ENCODE results near the gene LVRN.

LVRN gene

GRCh38 chr5:116013207-116013785 lies 51.0 kb downstream of the LVRN start:
- Mint-ChIP-seq H3K9me3 (no peaks in the 10 kb centered on the region), H3K4me3 (no peak overlapping the region), H3K27me3 (peaks cover 6 to 17% of the 10 kb centered on the region in 2 donors), H3K36me3 (ENCODE audit: insufficient read depth) (no peaks in the 10 kb centered on the region), H3K4me1 (ENCODE audit: low read depth in 2 of 2) (no peaks in the 10 kb centered on the region), H3K27ac (no peak overlapping the region)
- ATAC-seq (replicated peaks) (no peak), DNase-seq (no peak)

GRCh38 chr5:116013936-116014335 lies 51.7 kb downstream of the LVRN start:
- H3K4me1 Mint-ChIP-seq (ENCODE audit: low read depth in 2 of 2) = no peaks in the 10 kb centered on the region
- no peak for ATAC-seq (replicated peaks)
- H3K27me3 Mint-ChIP-seq = peaks cover 12 to 17% of the 10 kb centered on the region in 2 donors
- H3K27ac Mint-ChIP-seq = no peak overlapping the region
- no peaks in the 10 kb centered on the region for H3K9me3 Mint-ChIP-seq
- no peak overlapping the region for H3K4me3 Mint-ChIP-seq
- DNase-seq = no peak
- no peaks in the 10 kb centered on the region for H3K36me3 Mint-ChIP-seq (ENCODE audit: insufficient read depth)

- H3K4me3 Mint-ChIP-seq = no peak overlapping the region
- H3K36me3 Mint-ChIP-seq (ENCODE audit: insufficient read depth) = no peaks in the 10 kb centered on the region
- H3K27ac Mint-ChIP-seq = no peak overlapping the region
- no peaks in the 10 kb centered on the region for H3K9me3 Mint-ChIP-seq
- H3K27me3 Mint-ChIP-seq = peaks cover 13 to 23% of the 10 kb centered on the region in 2 donors
- peaks cover 0 to 2% of the 10 kb centered on the region in 2 donors for H3K4me1 Mint-ChIP-seq (ENCODE audit: low read depth in 2 of 2)
- ATAC-seq (replicated peaks) = no peak
- DNase-seq = no peak
Measured at GRCh38 chr5:116023619-116024018, 61.3 kb downstream of the LVRN start.

- Mint-ChIP-seq H3K27ac (no peak overlapping the region), H3K4me3 (no peak overlapping the region), H3K9me3 (no peaks in the 10 kb centered on the region), H3K36me3 (ENCODE audit: insufficient read depth) (no peaks in the 10 kb centered on the region), H3K27me3 (peaks cover 8 to 26% of the 10 kb centered on the region in 2 donors), H3K4me1 (ENCODE audit: low read depth in 2 of 2) (peaks cover 0 to 2% of the 10 kb centered on the region in 2 donors)
- no peak for ATAC-seq (replicated peaks)
- no peak for DNase-seq
Measured at GRCh38 chr5:116025866-116026265, 63.6 kb downstream of the LVRN start.

GRCh38 chr5:116032094-116032517 lies 69.8 kb downstream of the LVRN start, which contains the start of gene ARL14EPL:
Gene ARL14EPL, plus strand, starts transcription at chr5:116032472. Its CDS starts 18,994 bp downstream, at chr5:116051466.
- no peaks in the 10 kb centered on the region for H3K36me3 Mint-ChIP-seq (ENCODE audit: insufficient read depth)
- H3K4me1 Mint-ChIP-seq (ENCODE audit: low read depth in 2 of 2) = peaks cover 0 to 9% of the 10 kb centered on the region in 2 donors
- peaks cover 25 to 36% of the 10 kb centered on the region in 2 donors for H3K27me3 Mint-ChIP-seq
- no peaks in the 10 kb centered on the region for H3K9me3 Mint-ChIP-seq
- peak within 1 kb of the TSS; percentile 23 to 35 for H3K4me3 Mint-ChIP-seq
- DNase-seq (peak in 2 of 3 experiments; percentile 20 to 23), ATAC-seq (replicated peaks) (peak; percentile 90)
- peak within 1 kb of the TSS in 1 of 2 donors; percentile 23 for H3K27ac Mint-ChIP-seq

- H3K4me3 Mint-ChIP-seq = peak overlapping the region in 1 of 2 donors; percentile 35
Measured at GRCh38 chr5:116032991-116033390, 70.7 kb downstream of the LVRN start.

GRCh38 chr5:116035123-116035522 lies 72.8 kb downstream of the LVRN start:
- Mint-ChIP-seq H3K27me3 (peaks cover 18 to 24% of the 10 kb centered on the region in 2 donors), H3K4me1 (ENCODE audit: low read depth in 2 of 2) (peaks cover 7 to 27% of the 10 kb centered on the region in 2 donors)

More at GRCh38 chr5:116032991-116033390, 70.7 kb downstream of the LVRN start:
- no peaks in the 10 kb centered on the region for H3K9me3 Mint-ChIP-seq
- H3K27ac Mint-ChIP-seq = no peak overlapping the region
- no peak for DNase-seq
- H3K36me3 Mint-ChIP-seq (ENCODE audit: insufficient read depth) = no peaks in the 10 kb centered on the region
- peaks cover 23 to 33% of the 10 kb centered on the region in 2 donors for H3K27me3 Mint-ChIP-seq
- peak; percentile 21 for ATAC-seq (replicated peaks)
- peaks cover 4 to 16% of the 10 kb centered on the region in 2 donors for H3K4me1 Mint-ChIP-seq (ENCODE audit: low read depth in 2 of 2)

GRCh38 chr5:116037236-116037822 lies 75.1 kb downstream of the LVRN start:
- H3K9me3 Mint-ChIP-seq = no peaks in the 10 kb centered on the region
- peak overlapping the region; percentile 0 to 26 for H3K27ac Mint-ChIP-seq
- no peak for DNase-seq
- H3K27me3 Mint-ChIP-seq = peaks cover 18 to 36% of the 10 kb centered on the region in 2 donors
- H3K36me3 Mint-ChIP-seq (ENCODE audit: insufficient read depth) = peaks cover 3% of the 10 kb centered on the region
- ATAC-seq (replicated peaks) = no peak
- peaks cover 7 to 26% of the 10 kb centered on the region in 2 donors for H3K4me1 Mint-ChIP-seq (ENCODE audit: low read depth in 2 of 2)
- H3K4me3 Mint-ChIP-seq = peak overlapping the region in 1 of 2 donors; percentile 26

More at GRCh38 chr5:116035123-116035522, 72.8 kb downstream of the LVRN start:
- DNase-seq (no peak), ATAC-seq (replicated peaks) (no peak)
- H3K9me3 Mint-ChIP-seq = no peaks in the 10 kb centered on the region
- no peak overlapping the region for H3K27ac Mint-ChIP-seq
- H3K36me3 Mint-ChIP-seq (ENCODE audit: insufficient read depth) = peaks cover 3% of the 10 kb centered on the region
- no peak overlapping the region for H3K4me3 Mint-ChIP-seq

GRCh38 chr5:116038817-116039216 lies 76.5 kb downstream of the LVRN start:
- DNase-seq (peak; percentile 21 to 30 (median 30)), ATAC-seq (replicated peaks) (peak; percentile 88)
- Mint-ChIP-seq H3K27me3 (peaks cover 18 to 35% of the 10 kb centered on the region in 2 donors), H3K9me3 (no peaks in the 10 kb centered on the region), H3K36me3 (ENCODE audit: insufficient read depth) (peaks cover 3% of the 10 kb centered on the region), H3K4me3 (peak overlapping the region in 1 of 2 donors; percentile 49), H3K27ac (peak overlapping the region in 1 of 2 donors; percentile 79), H3K4me1 (ENCODE audit: low read depth in 2 of 2) (peaks cover 7 to 22% of the 10 kb centered on the region in 2 donors)

- H3K27me3 Mint-ChIP-seq = peaks cover 0 to 20% of the 10 kb centered on the region in 2 donors
- H3K27ac Mint-ChIP-seq = no peak overlapping the region
- peaks cover 3% of the 10 kb centered on the region for H3K36me3 Mint-ChIP-seq (ENCODE audit: insufficient read depth)
- no peak overlapping the region for H3K4me3 Mint-ChIP-seq
- ATAC-seq (replicated peaks) (no peak), DNase-seq (no peak)
- H3K9me3 Mint-ChIP-seq = no peaks in the 10 kb centered on the region
- H3K4me1 Mint-ChIP-seq (ENCODE audit: low read depth in 2 of 2) = peaks cover 7 to 15% of the 10 kb centered on the region in 2 donors
Measured at GRCh38 chr5:116042375-116042774, 80.1 kb downstream of the LVRN start.

- Mint-ChIP-seq H3K27me3 (peaks cover 0 to 19% of the 10 kb centered on the region in 2 donors), H3K4me1 (ENCODE audit: low read depth in 2 of 2) (peaks cover 0 to 4% of the 10 kb centered on the region in 2 donors), H3K9me3 (no peaks in the 10 kb centered on the region), H3K4me3 (no peak overlapping the region), H3K27ac (no peak overlapping the region), H3K36me3 (ENCODE audit: insufficient read depth) (no peaks in the 10 kb centered on the region)
- no peak for ATAC-seq (replicated peaks)
- no peak for DNase-seq
Measured at GRCh38 chr5:116044073-116044472, 81.8 kb downstream of the LVRN start.

GRCh38 chr5:116045821-116046220 lies 83.5 kb downstream of the LVRN start:
- no peak overlapping the region for H3K27ac Mint-ChIP-seq
- H3K9me3 Mint-ChIP-seq = no peaks in the 10 kb centered on the region
- H3K4me3 Mint-ChIP-seq = no peak overlapping the region
- no peaks in the 10 kb centered on the region for H3K36me3 Mint-ChIP-seq (ENCODE audit: insufficient read depth)
- DNase-seq (no peak), ATAC-seq (replicated peaks) (no peak)
- peaks cover 0 to 23% of the 10 kb centered on the region in 2 donors for H3K27me3 Mint-ChIP-seq
- no peaks in the 10 kb centered on the region for H3K4me1 Mint-ChIP-seq (ENCODE audit: low read depth in 2 of 2)

- no peak overlapping the region for H3K4me3 Mint-ChIP-seq
- H3K4me1 Mint-ChIP-seq (ENCODE audit: low read depth in 2 of 2) = no peaks in the 10 kb centered on the region
- H3K9me3 Mint-ChIP-seq = no peaks in the 10 kb centered on the region
- no peak for DNase-seq
- H3K27me3 Mint-ChIP-seq = peaks cover 0 to 26% of the 10 kb centered on the region in 2 donors
- H3K36me3 Mint-ChIP-seq (ENCODE audit: insufficient read depth) = no peaks in the 10 kb centered on the region
- H3K27ac Mint-ChIP-seq = no peak overlapping the region
- peak; percentile 40 for ATAC-seq (replicated peaks)
Measured at GRCh38 chr5:116046261-116046660, 84.0 kb downstream of the LVRN start.

- DNase-seq = no peak
- ATAC-seq (replicated peaks) = no peak
- Mint-ChIP-seq H3K27me3 (peaks cover 0 to 21% of the 10 kb centered on the region in 2 donors), H3K36me3 (ENCODE audit: insufficient read depth) (no peaks in the 10 kb centered on the region), H3K4me1 (ENCODE audit: low read depth in 2 of 2) (no peaks in the 10 kb centered on the region), H3K27ac (no peak overlapping the region), H3K9me3 (no peaks in the 10 kb centered on the region), H3K4me3 (no peak overlapping the region)
Measured at GRCh38 chr5:116046823-116047222, 84.5 kb downstream of the LVRN start.
